Neural crest cell (in vitro differentiated cells): Measurements from ENCODE around the gene TFB1M. TPM values are rescaled to one million over a fixed set of nuclear protein-coding genes. Genes with fewer than 3 reads are reported as not detected.
A peak's percentile ranks its signal among the peaks of the same experiment; 100 is the strongest.

Experiments
- DNase-seq: peaks from one replicate; pipeline ENCODE4 v3.0.0; 2021; ENCODE audit warnings: low read depth, mixed read lengths, low spot score
- H3K27ac Mint-ChIP-seq: one replicate; pipeline ENCODE4 v1.8.0; 2021; ENCODE audit warnings: mild to moderate bottlenecking, mixed read lengths; ENCODE audit not compliant: unreplicated experiment
- H3K27me3 Mint-ChIP-seq: 2 replicates; pipeline ENCODE4 v1.8.0; 2021; ENCODE audit warnings: low read depth, mild to moderate bottlenecking, mixed read lengths
- H3K36me3 Mint-ChIP-seq: 2 replicates; pipeline ENCODE4 v1.8.0; 2021; ENCODE audit warnings: low read depth, mild to moderate bottlenecking, mixed read lengths
- H3K4me1 Mint-ChIP-seq: 2 replicates; pipeline ENCODE4 v1.8.0; 2021; ENCODE audit warnings: mixed read lengths
- H3K4me3 Mint-ChIP-seq: one replicate; pipeline ENCODE4 v1.8.0; 2021; ENCODE audit warnings: mild to moderate bottlenecking, mixed read lengths
- H3K9me3 Mint-ChIP-seq: 2 replicates; pipeline ENCODE4 v1.8.0; 2021; ENCODE audit warnings: mixed read lengths
- total RNA-seq: library from RNA; stranded (reverse); gene quantifications from 2 replicates; pipeline ENCODE4 v1.2.1, GENCODE V29; 2021
- TF ChIP-seq, protein P1 (sequence below): fragments of 200-600 bp; sonication (generic); conservative IDR thresholded peaks from 2 replicates; pipeline ENCODE4 v1.5.0; 2021; ENCODE audit warnings: antibody characterized with exemption, mild to moderate bottlenecking

TFB1M gene
- total RNA-seq, 1 donor from 2014 or later: 26.8 TPM

DNA sequence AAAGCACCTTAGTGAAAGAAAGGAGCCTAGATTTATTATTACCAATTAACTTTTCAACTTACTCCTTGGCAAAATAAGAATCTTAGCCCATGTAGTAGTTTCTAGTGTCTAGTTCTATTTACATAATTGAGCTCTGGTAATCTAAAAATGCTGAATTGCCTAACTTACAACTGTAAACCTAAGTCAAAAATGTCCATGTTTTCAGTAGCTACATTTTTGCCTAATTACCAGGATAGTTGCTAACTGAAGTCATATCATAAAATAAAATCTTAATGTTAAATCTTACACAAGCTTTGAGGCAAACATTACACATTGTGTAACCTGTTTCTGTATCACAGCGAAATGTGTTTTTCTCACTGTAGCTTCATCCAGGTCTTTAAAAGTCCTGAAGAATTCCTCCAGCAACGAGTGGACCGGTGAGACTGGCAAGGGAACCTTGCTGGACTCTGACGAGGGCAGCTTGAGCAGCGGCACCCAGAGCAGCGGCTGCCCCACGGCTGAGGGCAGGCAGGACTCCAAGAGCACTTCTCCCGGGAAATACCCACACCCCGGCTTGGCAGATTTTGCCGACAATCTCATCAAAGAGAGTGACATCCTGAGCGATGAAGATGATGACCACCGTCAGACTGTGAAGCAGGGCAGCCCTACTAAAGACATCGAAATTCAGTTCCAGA, 58.0 kb downstream of the TFB1M start:
- Mint-ChIP-seq H3K36me3 (peaks cover 20% of the 10 kb centered on the region), H3K4me3 (no peak overlapping the region), H3K27me3 (no peaks in the 10 kb centered on the region), H3K27ac (no peak overlapping the region), H3K4me1 (peaks cover 15% of the 10 kb centered on the region), H3K9me3 (no peaks in the 10 kb centered on the region)
- no peak for DNase-seq
- TF ChIP-seq, protein P1, sequence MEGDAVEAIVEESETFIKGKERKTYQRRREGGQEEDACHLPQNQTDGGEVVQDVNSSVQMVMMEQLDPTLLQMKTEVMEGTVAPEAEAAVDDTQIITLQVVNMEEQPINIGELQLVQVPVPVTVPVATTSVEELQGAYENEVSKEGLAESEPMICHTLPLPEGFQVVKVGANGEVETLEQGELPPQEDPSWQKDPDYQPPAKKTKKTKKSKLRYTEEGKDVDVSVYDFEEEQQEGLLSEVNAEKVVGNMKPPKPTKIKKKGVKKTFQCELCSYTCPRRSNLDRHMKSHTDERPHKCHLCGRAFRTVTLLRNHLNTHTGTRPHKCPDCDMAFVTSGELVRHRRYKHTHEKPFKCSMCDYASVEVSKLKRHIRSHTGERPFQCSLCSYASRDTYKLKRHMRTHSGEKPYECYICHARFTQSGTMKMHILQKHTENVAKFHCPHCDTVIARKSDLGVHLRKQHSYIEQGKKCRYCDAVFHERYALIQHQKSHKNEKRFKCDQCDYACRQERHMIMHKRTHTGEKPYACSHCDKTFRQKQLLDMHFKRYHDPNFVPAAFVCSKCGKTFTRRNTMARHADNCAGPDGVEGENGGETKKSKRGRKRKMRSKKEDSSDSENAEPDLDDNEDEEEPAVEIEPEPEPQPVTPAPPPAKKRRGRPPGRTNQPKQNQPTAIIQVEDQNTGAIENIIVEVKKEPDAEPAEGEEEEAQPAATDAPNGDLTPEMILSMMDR: no peak

DNA sequence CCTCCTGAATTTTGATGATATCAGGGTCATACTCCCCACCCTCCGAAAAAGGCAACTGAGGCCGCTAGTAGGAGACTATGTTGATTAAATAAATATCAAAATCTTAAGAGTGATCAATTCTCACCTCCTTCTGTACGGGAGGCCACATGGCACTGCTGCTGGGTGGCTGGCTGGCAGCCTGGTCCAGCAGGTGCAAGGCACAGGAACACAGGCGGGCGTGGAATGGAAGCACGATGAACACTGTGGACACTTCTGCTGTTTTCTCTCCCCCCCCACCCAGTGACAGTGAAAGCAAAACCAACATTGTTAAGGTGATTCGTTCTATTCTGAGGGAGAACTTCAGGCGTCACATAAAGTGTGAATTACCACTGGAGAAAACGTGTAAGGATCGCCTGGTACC, 60.1 kb downstream of the TFB1M start:
- Mint-ChIP-seq H3K4me1 (peaks cover 5% of the 10 kb centered on the region), H3K9me3 (no peaks in the 10 kb centered on the region), H3K36me3 (peaks cover 22% of the 10 kb centered on the region), H3K4me3 (no peak overlapping the region), H3K27ac (no peak overlapping the region), H3K27me3 (no peaks in the 10 kb centered on the region)
- no peak for DNase-seq
- TF ChIP-seq, protein P1: no peak

GRCh38 chr6:155253337-155253736, 60.9 kb downstream of the TFB1M start:
- H3K27ac Mint-ChIP-seq: peak overlapping the region; percentile 50
- H3K36me3 Mint-ChIP-seq: peaks cover 25% of the 10 kb centered on the region

DNA sequence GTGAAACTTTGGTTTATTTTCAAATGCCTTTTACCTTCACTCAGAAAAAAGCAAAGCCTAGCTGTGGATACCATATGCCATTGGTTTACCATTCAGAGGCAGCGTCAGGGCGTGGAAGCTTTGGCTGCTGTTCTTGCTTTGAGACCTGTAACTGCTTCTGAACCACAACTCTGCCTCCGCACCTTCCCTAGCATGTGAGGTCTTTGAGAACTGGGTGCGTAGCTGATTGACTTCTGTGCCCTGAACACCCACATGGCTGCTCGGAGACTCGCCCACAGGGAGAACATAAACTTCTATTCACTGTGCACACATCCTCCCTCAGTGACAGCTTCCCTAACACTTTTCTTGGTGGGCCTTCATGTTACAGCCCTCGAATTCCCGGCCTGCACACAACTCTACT, 61.7 kb downstream of the TFB1M start:
- Mint-ChIP-seq H3K4me1 (peaks cover 5% of the 10 kb centered on the region), H3K9me3 (no peaks in the 10 kb centered on the region), H3K4me3 (no peak overlapping the region), H3K27me3 (no peaks in the 10 kb centered on the region), H3K27ac (no peak overlapping the region), H3K36me3 (peaks cover 23% of the 10 kb centered on the region)
- TF ChIP-seq, protein P1: no peak
- DNase-seq: no peak

More at GRCh38 chr6:155253337-155253736, 60.9 kb downstream of the TFB1M start:
- H3K4me3 Mint-ChIP-seq: no peak overlapping the region
- peaks cover 8% of the 10 kb centered on the region for H3K4me1 Mint-ChIP-seq
- TF ChIP-seq, protein P1: no peak
- DNase-seq: no peak
- no peaks in the 10 kb centered on the region for H3K27me3 Mint-ChIP-seq
- no peaks in the 10 kb centered on the region for H3K9me3 Mint-ChIP-seq

GRCh38 chr6:155250701-155251381, 63.4 kb downstream of the TFB1M start:
- Mint-ChIP-seq H3K27ac (peak overlapping the region; percentile 32), H3K36me3 (peaks cover 23% of the 10 kb centered on the region), H3K4me3 (no peak overlapping the region), H3K27me3 (no peaks in the 10 kb centered on the region), H3K9me3 (no peaks in the 10 kb centered on the region), H3K4me1 (peaks cover 5% of the 10 kb centered on the region)
- no peak for DNase-seq
- TF ChIP-seq, protein P1: no peak
